HCT116 (cell line): Measurements from ENCODE around the gene POU6F1. TPM values are rescaled to one million over a fixed set of nuclear protein-coding genes. Genes with fewer than 3 reads are reported as not detected.

Source experiments
- ATAC-seq: fragments of 200-7000 bp; cut with Tn5 transposase; 2 replicates; pipeline ENCODE4 v1.9.1; 2020; ENCODE audit warnings: mild to moderate bottlenecking, moderate library complexity
- BruUV-seq: library from RNA; stranded (reverse); fragments of 400-500 nt; replicated peaks from 2 replicates; lab custom pipeline; 2021; lab: Mats Ljungman, UMichigan
- CTCF ChIA-PET: fragments of 300-600 bp; sonication (Branson Sonifier 250); formaldehyde crosslinking; loops from one replicate; lab custom pipeline; 2021; ENCODE audit warnings: antibody characterized with exemption; lab: Charles Lee
- POLR2A ChIA-PET: fragments of 300-600, 350-600 bp; sonication (Branson Sonifier 250); formaldehyde crosslinking; loops from one replicate; lab custom pipeline; 2021; ENCODE audit warnings: antibody characterized with exemption; lab: Charles Lee
- RAD21 ChIA-PET, 2 experiments: fragments of 300-600 bp; sonication (Branson Sonifier 250); formaldehyde crosslinking; loops; one replicate each; lab custom pipeline; 2023; ENCODE audit warnings: low total read pairs in 2 of 2; ENCODE audit not compliant: uncharacterized antibody in 2 of 2, unreplicated experiment in 2 of 2, low non-redundant PET in 1 of 2; lab: Charles Lee
- DNase-seq: peaks from one replicate; pipeline ENCODE4 v3.0.0-alpha.2; 2010; ENCODE audit warnings: low read depth, low spot score
- H2AFZ ChIP-seq: fragments of 200-600 bp; shearing (Covaris generic), sonication (generic); 2 replicates; pipeline ENCODE4 v1.6.1; 2017; ENCODE audit warnings: low read depth, mixed run types, mixed read lengths, antibody characterized with exemption, low read length; ENCODE audit not compliant: poor library complexity, severe bottlenecking
- H3K27ac ChIP-seq: 2 replicates; pipeline ENCODE4 v1.5.1; 2012; ENCODE audit warnings: low read depth, low read length
- H3K27me3 ChIP-seq: fragments of 200-600 bp; sonication (generic); 2 replicates; pipeline ENCODE4 v1.6.1; 2016; ENCODE audit warnings: mixed run types, low read length, mixed read lengths; ENCODE audit not compliant: insufficient read depth
- H3K36me3 ChIP-seq, 2 experiments: fragments of 200-500 bp in 1 of 2; fragments of 200-600 bp in 1 of 2; sonication (Bioruptor generic) in 1 of 2; sonication (generic) in 1 of 2; 2 replicates each; pipeline versions ENCODE4 v1.5.1 to v1.6.1; 2014 to 2016; ENCODE audit warnings: low read length in 2 of 2, inconsistent platforms in 1 of 2, mixed read lengths in 1 of 2, mixed run types in 1 of 2; ENCODE audit not compliant: insufficient read depth in 2 of 2, control insufficient read depth in 1 of 2
- H3K4me1 ChIP-seq, 2 experiments: fragments of 200-600 bp in 1 of 2; sonication (generic) in 1 of 2; 2 replicates each; pipeline versions ENCODE4 v1.5.1 to v1.6.1; 2012 to 2017; ENCODE audit warnings: low read length in 2 of 2, inconsistent platforms in 1 of 2, mild to moderate bottlenecking in 1 of 2, mixed read lengths in 1 of 2, mixed run types in 1 of 2, moderate library complexity in 1 of 2; ENCODE audit not compliant: insufficient read depth in 2 of 2, control insufficient read depth in 1 of 2
- H3K4me2 ChIP-seq: fragments of 200-600 bp; sonication (generic); 2 replicates; pipeline ENCODE4 v1.6.1; 2017; ENCODE audit warnings: mixed run types, low read length, mixed read lengths
- H3K4me3 ChIP-seq, 2 experiments: fragments of 200-600 bp in 1 of 2; sonication (generic) in 1 of 2; replicated peaks in 1 of 2; 2 replicates each; pipeline ENCODE4 v1.5.1; 2011 to 2016; ENCODE audit warnings: low read length in 2 of 2, control low read depth in 1 of 2, low read depth in 1 of 2, mild to moderate bottlenecking in 1 of 2, mixed read lengths in 1 of 2, mixed run types in 1 of 2
- H3K79me2 ChIP-seq: fragments of 200-600 bp; sonication (generic); 2 replicates; pipeline ENCODE4 v1.6.1; 2017; ENCODE audit warnings: mild to moderate bottlenecking, mixed run types, low read length, moderate library complexity, mixed read lengths; ENCODE audit not compliant: insufficient read depth
- H3K9ac ChIP-seq: fragments of 200-600 bp; sonication (generic); 2 replicates; pipeline ENCODE4 v1.6.1; 2016; ENCODE audit warnings: low read length, mixed read lengths
- H3K9me2 ChIP-seq: fragments of 200-600 bp; sonication (generic), shearing (Covaris generic); 2 replicates; pipeline ENCODE4 v1.6.1; 2017; ENCODE audit warnings: mixed run types, mild to moderate bottlenecking, moderate library complexity; ENCODE audit not compliant: insufficient read depth
- H3K9me3 ChIP-seq, 2 experiments: fragments of 200-500 bp in 1 of 2; fragments of 200-600 bp in 1 of 2; sonication (Bioruptor generic) in 1 of 2; sonication (generic) in 1 of 2; 2 replicates each; pipeline ENCODE4 v1.6.1; 2014 to 2017; ENCODE audit warnings: low read length in 2 of 2, mixed read lengths in 2 of 2, inconsistent platforms in 1 of 2, low read depth in 1 of 2, mild to moderate bottlenecking in 1 of 2, mixed run types in 1 of 2, moderate library complexity in 1 of 2; ENCODE audit not compliant: control insufficient read depth in 1 of 2, insufficient read depth in 1 of 2
- H4K20me1 ChIP-seq: fragments of 200-600 bp; sonication (generic), shearing (Covaris generic); 2 replicates; pipeline ENCODE4 v1.6.1; 2017; ENCODE audit warnings: mixed run types, mild to moderate bottlenecking, moderate library complexity; ENCODE audit not compliant: insufficient read depth
- ATF3 ChIP-seq: IDR thresholded peaks from 2 replicates; pipeline ENCODE4 v1.6.1; 2012
- CBX3 ChIP-seq: IDR thresholded peaks from 2 replicates; pipeline ENCODE4 v1.6.1; 2012; ENCODE audit warnings: low read depth
- CEBPB ChIP-seq: IDR thresholded peaks from 2 replicates; pipeline ENCODE4 v1.6.1; 2012; ENCODE audit warnings: low read depth
- CTCF ChIP-seq, 3 experiments: fragments of 200-600 bp in 1 of 3; sonication (generic) in 1 of 3; IDR thresholded peaks in 2 of 3; conservative IDR thresholded peaks in 1 of 3; 2 replicates each; pipeline ENCODE4 v1.5.1; 2012 to 2017; ENCODE audit warnings: low read depth in 2 of 3, low read length in 2 of 3, antibody characterized with exemption in 1 of 3, borderline replicate concordance in 1 of 3, control low read depth in 1 of 3, mild to moderate bottlenecking in 1 of 3, mixed read lengths in 1 of 3, mixed run types in 1 of 3, moderate library complexity in 1 of 3; ENCODE audit not compliant: insufficient read depth in 1 of 3
- EGR1 ChIP-seq: IDR thresholded peaks from 2 replicates; pipeline ENCODE4 v1.6.1; 2012; ENCODE audit warnings: low read depth
- ELF1 ChIP-seq: IDR thresholded peaks from 2 replicates; pipeline ENCODE4 v1.6.1; 2012; ENCODE audit warnings: low read depth, borderline replicate concordance
- EZH2 ChIP-seq: fragments of 200-600 bp; sonication (generic); IDR thresholded peaks from 2 replicates; pipeline ENCODE4 v1.6.1; 2017; ENCODE audit warnings: antibody characterized with exemption, mixed run types
- EZH2phosphoT487 ChIP-seq: fragments of 200-600 bp; IDR thresholded peaks from 2 replicates; pipeline ENCODE4 v1.6.1; 2018; ENCODE audit warnings: antibody characterized with exemption, borderline replicate concordance
- RAD21 ChIP-seq: IDR thresholded peaks from 2 replicates; pipeline ENCODE4 v1.6.1; 2012; ENCODE audit warnings: low read depth, mild to moderate bottlenecking
- REST ChIP-seq: IDR thresholded peaks from 2 replicates; pipeline ENCODE4 v1.6.1; 2012; ENCODE audit warnings: low read depth
- SRF ChIP-seq: IDR thresholded peaks from 2 replicates; pipeline ENCODE4 v1.6.1; 2012; ENCODE audit warnings: low read depth
- TCF7L2 ChIP-seq: IDR thresholded peaks from 2 replicates; pipeline ENCODE4 v1.7.0; 2011; ENCODE audit warnings: borderline replicate concordance, inconsistent platforms; ENCODE audit not compliant: insufficient read depth, insufficient read length; ENCODE audit errors: extremely low read depth
- YY1 ChIP-seq: IDR thresholded peaks from 2 replicates; pipeline ENCODE4 v1.6.1; 2011; ENCODE audit warnings: low read length, low read depth, moderate library complexity, mild to moderate bottlenecking; ENCODE audit not compliant: insufficient replicate concordance; ENCODE audit errors: extremely low read depth
- ZBTB33 ChIP-seq: IDR thresholded peaks from 2 replicates; pipeline ENCODE4 v1.6.1; 2011; ENCODE audit warnings: mild to moderate bottlenecking, low read length, moderate library complexity; ENCODE audit not compliant: insufficient replicate concordance; ENCODE audit errors: extremely low read depth
- ZFX ChIP-seq: fragments of 450-650 bp; IDR thresholded peaks from 2 replicates; pipeline ENCODE4 v1.6.1; 2017
- ZNF274 ChIP-seq: fragments of 200-500 bp; sonication (Bioruptor generic); IDR thresholded peaks from 2 replicates; pipeline ENCODE4 v1.6.1; 2014; ENCODE audit warnings: mild to moderate bottlenecking, low read depth, low read length, inconsistent platforms
- intact Hi-C: fragments of 100-400 bp; cut with micrococcal nuclease; formaldehyde crosslinking; loops from 2 replicates; pipeline ENCODE4 v1.10.0; 2022
- total RNA-seq: library from RNA; stranded (reverse); gene quantifications from one replicate; pipeline ENCODE4 v1.2.1, GENCODE V29; 2021; ENCODE audit not compliant: unreplicated experiment

POU6F1 gene
- total RNA-seq, 1 experiment from 2014 or later, result 6.4 TPM

GRCh38 chr12:51174501-51174900 lies 43.4 kb downstream of the POU6F1 start:
- ChIA-PET CTCF (no interaction called here), RAD21 (no interaction called here), POLR2A (interaction anchor here (0.9 kb wide), 2 partner anchors 42 to 64 kb away, joined by 3 to 5 read pairs; partner anchors contain the start of gene DAZAP2)
- BruUV-seq, result no TSS peak
- DNase-seq, result no peak
- no peak overlapping the region for H3K4me3 ChIP-seq
- H3K4me2 ChIP-seq, result no peak overlapping the region
- H3K27me3 ChIP-seq, result no peaks in the 10 kb centered on the region
- no peak overlapping the region for H3K9ac ChIP-seq
- peaks cover 31% of the 10 kb centered on the region for H3K79me2 ChIP-seq
- no peaks in the 10 kb centered on the region for H4K20me1 ChIP-seq
- no peaks in the 10 kb centered on the region for H3K9me3 ChIP-seq
- ATAC-seq, result no peak
- no peaks in the 10 kb centered on the region for H3K36me3 ChIP-seq
- TF ChIP-seq REST, result no peak
- no peak for TF ChIP-seq ZBTB33
- no peak for TF ChIP-seq YY1
- TF ChIP-seq CBX3, result no peak
- TF ChIP-seq SRF, result no peak
- no peak for TF ChIP-seq RAD21
- TF ChIP-seq CEBPB, result no peak
- TF ChIP-seq EZH2phosphoT487, result no peak
- TF ChIP-seq ZNF274, result no peak
- no peak for TF ChIP-seq ELF1
- TF ChIP-seq ZFX, result no peak
- no peak for TF ChIP-seq EGR1
- no peak for TF ChIP-seq CTCF (IDR thresholded peaks at IDR 0.05 in 2 of 3, conservative IDR thresholded peaks at IDR 0.05 in 1 of 3; ENCODE audit: borderline replicate concordance in 1 of 3, insufficient read depth in 1 of 3, low read depth in 2 of 3, low read length in 2 of 3)
- TF ChIP-seq ATF3, result no peak
- no peak for TF ChIP-seq TCF7L2
- TF ChIP-seq EZH2, result no peak
- intact Hi-C loops, result no loop called here
- no peak overlapping the region for H3K27ac ChIP-seq
- no peaks in the 10 kb centered on the region for H3K9me2 ChIP-seq
- peak overlapping the region; percentile 7 for H2AFZ ChIP-seq
- H3K4me1 ChIP-seq, result peaks cover 4 to 20% of the 10 kb centered on the region in 2 experiments; a peak in 3 of 4 replicates
